Uterus (tissue), 4 donors: Measurements from ENCODE around the gene PTHLH. TPM values are rescaled to one million over a fixed set of nuclear protein-coding genes. Genes with fewer than 3 reads are reported as not detected.

ENCODE experiments used
- DNase-seq, 2 donors: peaks; one replicate each; pipeline ENCODE4 v3.0.0-alpha.2; 2019 to 2020
- H3K27ac ChIP-seq, 2 donors: fragments of 200-600 bp; sonication (generic); 1 replicate in 1 of 2; 2 replicates in 1 of 2; pipeline ENCODE4 v1.5.1; 2016 to 2018
- H3K27me3 ChIP-seq, 2 donors: fragments of 200-600 bp; sonication (generic); one replicate each; pipeline ENCODE4 v1.5.1; 2018 to 2019; ENCODE audit warnings: control low read depth in 1 of 2
- H3K36me3 ChIP-seq, 2 donors: fragments of 200-600 bp; sonication (generic); one replicate each; pipeline ENCODE4 v1.5.1; 2019; ENCODE audit warnings: control low read depth in 1 of 2
- H3K4me1 ChIP-seq, 2 donors: fragments of 200-600 bp; sonication (generic); one replicate each; pipeline ENCODE4 v1.5.1; 2018 to 2019; ENCODE audit warnings: control low read depth in 1 of 2
- H3K4me3 ChIP-seq, 2 donors: fragments of 200-600 bp; sonication (generic); 1 replicate in 1 of 2; 2 replicates in 1 of 2; pipeline ENCODE4 v1.5.1; 2018 to 2019; ENCODE audit warnings: mild to moderate bottlenecking in 1 of 2
- H3K9me3 ChIP-seq, 2 donors: fragments of 200-600 bp; sonication (generic); one replicate each; pipeline ENCODE4 v1.5.1; 2019; ENCODE audit warnings: control low read depth in 1 of 2
- CTCF ChIP-seq, 4 experiments: fragments of 200-600 bp in 2 of 4; fragments of 450-650 bp in 2 of 4; sonication (generic) in 2 of 4; IDR thresholded peaks; one replicate each; pipeline ENCODE4 v1.5.1; 2016 to 2019; ENCODE audit warnings: antibody characterized with exemption in 4 of 4, mild to moderate bottlenecking in 2 of 4, moderate library complexity in 1 of 4
- POLR2A ChIP-seq, 2 donors: fragments of 450-650 bp; IDR thresholded peaks; one replicate each; pipeline ENCODE4 v1.6.1; 2016; ENCODE audit warnings: antibody characterized with exemption in 2 of 2, mild to moderate bottlenecking in 1 of 2, moderate library complexity in 1 of 2
- intact Hi-C: fragments of 100-400 bp; cut with DNase I; formaldehyde crosslinking; loops from one replicate; pipeline ENCODE4 v1.15.1; 2023; ENCODE audit warnings: low total_unique reads
- total RNA-seq, 4 donors: library from RNA; depleted of rRNA in 3 of 4; stranded (reverse); fragments of >200 nt in 3 of 4; gene quantifications; one replicate each; pipeline versions ENCODE4 v1.1.0 to v1.2.4, GENCODE V29; 2014 to 2023
- donor health status: DM: yes; HTN: yes; CAD: no.

The PTHLH gene
- total RNA-seq, 4 donors from 2014 or later, result 1.5 to 2.4 TPM; not detected in 2

DNA sequence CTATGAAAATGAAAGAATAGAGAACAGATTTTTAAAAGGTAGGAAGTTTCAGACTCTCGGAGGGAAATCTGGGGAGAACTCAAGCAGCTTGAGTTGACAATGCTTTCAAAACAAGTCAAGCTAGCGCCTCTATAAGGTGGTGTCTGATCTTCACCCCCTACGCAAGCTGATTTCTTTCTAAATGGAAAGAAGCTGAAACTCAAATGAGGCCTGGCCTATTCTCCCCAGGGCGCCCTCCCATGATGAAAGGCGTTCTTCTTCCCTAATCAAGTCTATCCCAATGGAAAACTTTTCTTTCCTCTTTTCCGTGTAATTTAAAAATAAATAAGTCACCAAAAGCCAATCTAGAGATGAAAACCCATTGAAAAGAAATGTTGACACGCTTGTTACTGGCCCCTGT lies 20.6 kb downstream of the PTHLH start:
- Histone ChIP-seq H3K9me3 (no peaks in the 10 kb centered on the region), H3K27me3 (no peaks in the 10 kb centered on the region), H3K36me3 (no peaks in the 10 kb centered on the region), H3K27ac (no peak overlapping the region), H3K4me3 (no peak overlapping the region), H3K4me1 (no peaks in the 10 kb centered on the region)
- no peak for TF ChIP-seq CTCF (IDR thresholded peaks at IDR 0.05)
- no peak for TF ChIP-seq POLR2A (IDR thresholded peaks at IDR 0.05)
- DNase-seq, result no peak
- intact Hi-C loops, result no loop called here

GRCh38 chr12:27946421-27946820 lies 26.1 kb downstream of the PTHLH start:
- no peaks in the 10 kb centered on the region for H3K4me1 ChIP-seq
- H3K27ac ChIP-seq, result no peak overlapping the region
- intact Hi-C loops, result no loop called here
- no peaks in the 10 kb centered on the region for H3K9me3 ChIP-seq
- no peaks in the 10 kb centered on the region for H3K36me3 ChIP-seq
- TF ChIP-seq CTCF (IDR thresholded peaks at IDR 0.05) (no peak), POLR2A (IDR thresholded peaks at IDR 0.05) (no peak)
- no peak for DNase-seq
- no peak overlapping the region for H3K4me3 ChIP-seq
- no peaks in the 10 kb centered on the region for H3K27me3 ChIP-seq

DNA sequence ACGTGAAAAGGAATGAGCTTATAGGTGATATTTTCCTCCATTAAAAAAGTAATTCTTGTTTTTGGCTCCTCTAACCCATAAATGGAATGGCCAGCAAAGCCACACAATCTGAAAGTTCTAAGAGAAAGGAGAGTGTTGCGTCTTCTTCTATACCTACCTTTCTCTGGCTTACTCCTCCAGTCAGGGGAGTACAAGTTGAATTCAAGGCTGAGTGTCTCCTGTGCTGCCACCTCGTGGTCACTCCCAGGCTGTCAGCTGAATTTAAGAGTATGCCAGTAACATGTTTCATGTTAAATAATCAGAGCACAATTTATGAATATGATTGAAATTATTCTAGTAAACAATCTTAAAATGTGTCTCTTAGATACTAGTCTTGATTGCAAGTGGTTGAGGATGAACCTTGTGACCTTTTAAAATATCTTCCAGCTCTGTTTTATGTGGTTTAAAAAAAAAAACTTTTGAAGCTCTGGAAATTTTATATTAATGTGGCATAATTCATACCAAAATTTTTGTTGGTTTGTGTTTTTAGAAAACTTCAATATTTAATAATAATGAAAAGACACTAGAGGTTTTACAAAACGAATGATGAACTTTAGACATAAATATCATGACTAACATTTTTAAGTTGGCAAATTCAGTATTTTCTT lies 31.7 kb downstream of the PTHLH start:
- no peaks in the 10 kb centered on the region for H3K36me3 ChIP-seq
- no peak overlapping the region for H3K4me3 ChIP-seq
- intact Hi-C loops, result no loop called here
- TF ChIP-seq CTCF (IDR thresholded peaks at IDR 0.05) (peak; percentile 54 to 65 (median 56)), POLR2A (IDR thresholded peaks at IDR 0.05) (no peak)
- peak; percentile 53 to 54 for DNase-seq
- H3K4me1 ChIP-seq, result no peaks in the 10 kb centered on the region
- no peaks in the 10 kb centered on the region for H3K27me3 ChIP-seq
- H3K9me3 ChIP-seq, result no peaks in the 10 kb centered on the region
- no peak overlapping the region for H3K27ac ChIP-seq

DNA sequence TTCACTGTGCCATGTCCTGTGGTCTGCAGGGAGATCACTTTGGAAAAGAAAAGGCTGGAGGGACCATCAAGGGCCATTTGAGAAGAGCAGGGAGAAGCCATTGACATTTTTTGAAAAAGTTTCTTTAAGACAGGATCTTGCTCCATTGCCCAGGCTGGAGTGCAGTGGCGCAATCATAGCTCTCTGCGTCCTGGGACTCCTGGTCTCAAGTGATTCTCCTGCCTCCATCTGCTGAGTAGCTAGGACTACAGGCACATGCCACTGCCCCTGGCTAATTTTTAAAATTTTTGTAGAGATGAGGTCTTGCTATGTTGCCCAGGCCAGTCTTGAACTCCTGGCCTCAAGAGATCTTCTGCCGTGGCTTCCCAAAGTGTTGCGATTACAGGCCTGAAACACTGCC lies 32.3 kb downstream of the PTHLH start:
- TF ChIP-seq POLR2A (IDR thresholded peaks at IDR 0.05) (no peak), CTCF (IDR thresholded peaks at IDR 0.05) (no peak)
- H3K9me3 ChIP-seq, result no peaks in the 10 kb centered on the region
- H3K4me3 ChIP-seq, result no peak overlapping the region
- H3K36me3 ChIP-seq, result no peaks in the 10 kb centered on the region
- DNase-seq, result no peak
- intact Hi-C loops, result no loop called here
- no peaks in the 10 kb centered on the region for H3K4me1 ChIP-seq
- no peak overlapping the region for H3K27ac ChIP-seq
- no peaks in the 10 kb centered on the region for H3K27me3 ChIP-seq

GRCh38 chr12:27937768-27938167 lies 34.8 kb downstream of the PTHLH start:
- no peaks in the 10 kb centered on the region for H3K9me3 ChIP-seq
- no peak overlapping the region for H3K4me3 ChIP-seq
- no peak for TF ChIP-seq CTCF (IDR thresholded peaks at IDR 0.05)
- no peak for TF ChIP-seq POLR2A (IDR thresholded peaks at IDR 0.05)
- intact Hi-C loops, result no loop called here
- no peaks in the 10 kb centered on the region for H3K4me1 ChIP-seq
- DNase-seq, result no peak
- H3K36me3 ChIP-seq, result no peaks in the 10 kb centered on the region
- no peaks in the 10 kb centered on the region for H3K27me3 ChIP-seq
- H3K27ac ChIP-seq, result no peak overlapping the region
